DND-41 (cell line): Measurements from ENCODE around the gene C1orf198.

ENCODE experiments used
- CTCF ChIP-seq: IDR thresholded peaks from 2 replicates; pipeline ENCODE4 v1.5.1; 2012; ENCODE audit warnings: borderline replicate concordance, low read length, moderate library complexity, mild to moderate bottlenecking; ENCODE audit not compliant: poor library complexity, severe bottlenecking; ENCODE audit errors: extremely low read depth
- EZH2 ChIP-seq: IDR thresholded peaks from 3 replicates; pipeline ENCODE4 v1.6.1; 2012; ENCODE audit warnings: borderline replicate concordance, low read depth, mild to moderate bottlenecking, moderate library complexity, low read length, inconsistent platforms; ENCODE audit not compliant: severe bottlenecking

GRCh38 chr1:230836793-230837192, 31.5 kb downstream of the C1orf198 start:
- TF ChIP-seq CTCF (no peak), EZH2 (no peak)
